ENCODE data around the gene B3GLCT.
"Not testable (repeated sequence)": the region's sequence is repeated elsewhere in the genome, so short reads cannot be mapped to it uniquely, and the experiment has no call there.

Gene B3GLCT
- total RNA-seq, result 31.9 to 33.6 reads per million in 2 donors

- peak; percentile 68 for DNase-seq
Measured at GRCh38 chr13:31199849-31200636, at the start of gene B3GLCT. Gene B3GLCT (plus strand): TSS chr13:31199975. CDS start chr13:31200085, 110 bp downstream.

- DNase-seq, result no peak
Measured at GRCh38 chr13:31150315-31150985, 49.3 kb upstream of the B3GLCT start.

GRCh38 chr13:31151837-31152236 is 47.9 kb upstream of the B3GLCT start:
- no peak for DNase-seq

- DNase-seq, result no peak
Measured at GRCh38 chr13:31154939-31155338, 44.8 kb upstream of the B3GLCT start.

GRCh38 chr13:31159306-31159705 is 40.5 kb upstream of the B3GLCT start:
- no peak for DNase-seq

GRCh38 chr13:31160857-31161556 is 38.8 kb upstream of the B3GLCT start:
- peak; percentile 42 for DNase-seq

GRCh38 chr13:31161557-31162150 is 38.1 kb upstream of the B3GLCT start, which contains the start of gene HSPH1:
Gene HSPH1 (minus strand): TSS chr13:31161904. CDS start chr13:31161582, 322 bp downstream.
- DNase-seq, result peak; percentile 96

GRCh38 chr13:31162151-31163008 is 37.4 kb upstream of the B3GLCT start:
- DNase-seq, result peak; percentile 79

- no peak for DNase-seq
Measured at GRCh38 chr13:31166591-31166990, 33.2 kb upstream of the B3GLCT start.

GRCh38 chr13:31167490-31167889 is 32.3 kb upstream of the B3GLCT start:
- no peak for DNase-seq

- DNase-seq, result no peak
Measured at GRCh38 chr13:31168166-31168565, 31.6 kb upstream of the B3GLCT start.

- no peak for DNase-seq
Measured at GRCh38 chr13:31168736-31169135, 31.0 kb upstream of the B3GLCT start.

GRCh38 chr13:31172001-31172400 is 27.8 kb upstream of the B3GLCT start:
- no peak for DNase-seq

GRCh38 chr13:31172535-31172934 is 27.2 kb upstream of the B3GLCT start:
- DNase-seq, result no peak

GRCh38 chr13:31174018-31174417 is 25.8 kb upstream of the B3GLCT start:
- DNase-seq, result no peak

GRCh38 chr13:31175847-31176532 is 23.8 kb upstream of the B3GLCT start:
- no peak for DNase-seq

GRCh38 chr13:31177813-31178495 is 21.8 kb upstream of the B3GLCT start:
- DNase-seq, result not testable (repeated sequence)

- DNase-seq, result no peak
Measured at GRCh38 chr13:31179241-31179640, 20.5 kb upstream of the B3GLCT start.

GRCh38 chr13:31179754-31180153 is 20.0 kb upstream of the B3GLCT start:
- no peak for DNase-seq

- DNase-seq, result no peak
Measured at GRCh38 chr13:31182987-31183386, 16.8 kb upstream of the B3GLCT start.

- DNase-seq, result no peak
Measured at GRCh38 chr13:31184451-31184850, 15.3 kb upstream of the B3GLCT start.

All from activated gamma-delta T cell (primary cell).